GF-D8 (cell line): ENCODE results near the gene PCDHB12.
"Not testable (repeated sequence)": the region's sequence is repeated elsewhere in the genome, so short reads cannot be mapped to it uniquely, and the experiment has no call there.

Experiments
- DNase-seq: peaks from one replicate; lab custom pipeline; 2025; lab: John Stamatoyannopoulos, UW

PCDHB12 gene

GRCh38 chr5:141210281-141210680 is 1.8 kb downstream of the PCDHB12 start:
- not testable (repeated sequence) for DNase-seq

GRCh38 chr5:141210849-141211248 is 2.3 kb downstream of the PCDHB12 start:
- not testable (repeated sequence) for DNase-seq

- DNase-seq = not testable (repeated sequence)
Observed at GRCh38 chr5:141213656-141214339, 5.3 kb downstream of the PCDHB12 start, which contains the start of gene PCDHB13. Gene PCDHB13 (plus strand): TSS chr5:141213919. CDS start chr5:141214124, 205 bp downstream.

GRCh38 chr5:141214583-141214982 is 6.1 kb downstream of the PCDHB12 start:
- not testable (repeated sequence) for DNase-seq

GRCh38 chr5:141215504-141215903 is 7.0 kb downstream of the PCDHB12 start:
- DNase-seq = not testable (repeated sequence)

- DNase-seq = not testable (repeated sequence)
Observed at GRCh38 chr5:141216035-141216434, 7.5 kb downstream of the PCDHB12 start.

GRCh38 chr5:141223112-141223783 is 14.7 kb downstream of the PCDHB12 start, which contains the start of gene PCDHB14:
Gene PCDHB14 (plus strand): TSS chr5:141223343. CDS start chr5:141223506, 163 bp downstream.
- DNase-seq = no peak

GRCh38 chr5:141224844-141225243 is 16.3 kb downstream of the PCDHB12 start:
- DNase-seq = not testable (repeated sequence)

- DNase-seq = not testable (repeated sequence)
Observed at GRCh38 chr5:141225421-141225820, 16.9 kb downstream of the PCDHB12 start.

GRCh38 chr5:141234109-141234667 is 25.7 kb downstream of the PCDHB12 start:
- DNase-seq = no peak

- DNase-seq = not testable (repeated sequence)
Observed at GRCh38 chr5:141235922-141236321, 27.4 kb downstream of the PCDHB12 start.

GRCh38 chr5:141236516-141237313 is 28.2 kb downstream of the PCDHB12 start:
- no peak for DNase-seq

GRCh38 chr5:141241496-141241895 is 33.0 kb downstream of the PCDHB12 start:
- DNase-seq = no peak

GRCh38 chr5:141245250-141245717 is 36.8 kb downstream of the PCDHB12 start, which contains the start of gene PCDHB15:
Gene PCDHB15 (plus strand): TSS chr5:141245395. CDS start chr5:141245579, 184 bp downstream.
- DNase-seq = no peak

- not testable (repeated sequence) for DNase-seq
Observed at GRCh38 chr5:141246971-141247370, 38.5 kb downstream of the PCDHB12 start.

- not testable (repeated sequence) for DNase-seq
Observed at GRCh38 chr5:141247434-141247833, 38.9 kb downstream of the PCDHB12 start.

- DNase-seq = no peak
Observed at GRCh38 chr5:141250576-141250975, 42.1 kb downstream of the PCDHB12 start.

- DNase-seq = no peak
Observed at GRCh38 chr5:141258464-141258863, 49.9 kb downstream of the PCDHB12 start.

GRCh38 chr5:141258948-141259347 is 50.4 kb downstream of the PCDHB12 start:
- no peak for DNase-seq

GRCh38 chr5:141260458-141261237 is 52.1 kb downstream of the PCDHB12 start:
- DNase-seq = no peak

GRCh38 chr5:141261238-141261546 is 52.7 kb downstream of the PCDHB12 start:
- DNase-seq = no peak
